Thyroid gland (tissue), 4 donors: Measurements from ENCODE around the gene MUSTN1. TPM values are rescaled to one million over a fixed set of nuclear protein-coding genes. Genes with fewer than 3 reads are reported as not detected.
A peak's percentile ranks its signal among the peaks of the same experiment; 100 is the strongest.

Source experiments
- DNase-seq, 2 donors: peaks; one replicate each; pipeline ENCODE4 v3.0.0-alpha.2; 2019
- H3K27ac ChIP-seq, 3 donors: fragments of 200-600 bp; sonication (generic); 1 replicate in 2 of 3; 2 replicates in 1 of 3; pipeline ENCODE4 v1.5.1; 2016 to 2019; ENCODE audit warnings: mild to moderate bottlenecking in 1 of 3, moderate library complexity in 1 of 3
- H3K27me3 ChIP-seq: fragments of 200-600 bp; sonication (generic); one replicate; pipeline ENCODE4 v1.5.1; 2019
- H3K36me3 ChIP-seq, 2 donors: fragments of 200-600 bp; sonication (generic); one replicate each; pipeline ENCODE4 v1.5.1; 2016 to 2019
- H3K4me1 ChIP-seq, 2 donors: fragments of 200-600 bp; sonication (generic); one replicate each; pipeline ENCODE4 v1.5.1; 2017 to 2019
- H3K4me3 ChIP-seq, 3 donors: fragments of 200-600 bp; sonication (generic); replicated peaks in 1 of 3; 1 replicate in 2 of 3; 2 replicates in 1 of 3; pipeline ENCODE4 v1.5.1; 2016; ENCODE audit warnings: mild to moderate bottlenecking in 1 of 3
- H3K9me3 ChIP-seq: fragments of 200-600 bp; sonication (generic); one replicate; pipeline ENCODE4 v1.5.1; 2017
- POLR2A ChIP-seq, 2 donors: fragments of 450-650 bp; IDR thresholded peaks; one replicate each; pipeline ENCODE4 v1.6.1; 2017; ENCODE audit warnings: antibody characterized with exemption in 2 of 2, mild to moderate bottlenecking in 2 of 2, moderate library complexity in 1 of 2
- WGBS, 2 donors: methylation state at CpG; one replicate each; pipeline ENCODE4 v1.1.5; 2017; 5-methylcytosine and 5-hydroxymethylcytosine counted together
- intact Hi-C: fragments of 100-400 bp; cut with DNase I; formaldehyde crosslinking; loops from one replicate; pipeline ENCODE4 v1.15.1; 2023
- total RNA-seq, 4 donors: library from RNA; depleted of rRNA; stranded (reverse); fragments of >200 nt; gene quantifications; one replicate each; pipeline ENCODE4 v1.2.3, GENCODE V29; 2016
- TF ChIP-seq, protein P1 (sequence below), 6 experiments: fragments of 200-600 bp in 3 of 6; fragments of 450-650 bp in 3 of 6; sonication (generic) in 3 of 6; IDR thresholded peaks; one replicate each; pipeline ENCODE4 v1.5.1; 2016 to 2019; ENCODE audit warnings: antibody characterized with exemption in 6 of 6, mild to moderate bottlenecking in 2 of 6, inconsistent platforms in 1 of 6, moderate library complexity in 1 of 6

Gene MUSTN1
- total RNA-seq, 4 donors from 2014 or later = 4.0 to 7.0 (median 6.7) TPM

DNA sequence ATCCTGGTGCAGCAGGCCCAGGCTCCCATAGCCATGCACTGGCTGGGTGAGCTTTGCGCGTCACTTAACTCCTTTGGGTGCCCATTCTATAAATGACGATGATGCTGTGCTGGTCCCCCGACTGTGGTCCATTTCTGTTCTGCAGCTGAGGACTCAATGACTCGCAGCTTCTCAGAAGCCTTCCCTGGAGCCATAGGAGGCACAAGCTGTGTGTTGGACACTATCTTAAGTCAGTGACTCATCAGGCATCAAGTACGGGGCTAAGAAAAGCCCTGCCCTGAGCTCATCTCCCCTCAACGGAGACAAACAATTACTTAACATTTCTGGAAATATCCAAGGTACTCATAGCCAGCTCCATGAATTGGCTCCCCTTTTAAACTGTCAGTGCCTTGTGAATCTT lies 13.8 kb upstream of the MUSTN1 start:
- no peaks in the 10 kb centered on the region for H3K9me3 ChIP-seq
- intact Hi-C loops = no loop called here
- peaks cover 4 to 28% of the 10 kb centered on the region in 2 donors for H3K4me1 ChIP-seq
- no peak overlapping the region for H3K27ac ChIP-seq
- H3K27me3 ChIP-seq = no peaks in the 10 kb centered on the region
- no peak for TF ChIP-seq POLR2A (IDR thresholded peaks at IDR 0.05)
- TF ChIP-seq, protein P1, sequence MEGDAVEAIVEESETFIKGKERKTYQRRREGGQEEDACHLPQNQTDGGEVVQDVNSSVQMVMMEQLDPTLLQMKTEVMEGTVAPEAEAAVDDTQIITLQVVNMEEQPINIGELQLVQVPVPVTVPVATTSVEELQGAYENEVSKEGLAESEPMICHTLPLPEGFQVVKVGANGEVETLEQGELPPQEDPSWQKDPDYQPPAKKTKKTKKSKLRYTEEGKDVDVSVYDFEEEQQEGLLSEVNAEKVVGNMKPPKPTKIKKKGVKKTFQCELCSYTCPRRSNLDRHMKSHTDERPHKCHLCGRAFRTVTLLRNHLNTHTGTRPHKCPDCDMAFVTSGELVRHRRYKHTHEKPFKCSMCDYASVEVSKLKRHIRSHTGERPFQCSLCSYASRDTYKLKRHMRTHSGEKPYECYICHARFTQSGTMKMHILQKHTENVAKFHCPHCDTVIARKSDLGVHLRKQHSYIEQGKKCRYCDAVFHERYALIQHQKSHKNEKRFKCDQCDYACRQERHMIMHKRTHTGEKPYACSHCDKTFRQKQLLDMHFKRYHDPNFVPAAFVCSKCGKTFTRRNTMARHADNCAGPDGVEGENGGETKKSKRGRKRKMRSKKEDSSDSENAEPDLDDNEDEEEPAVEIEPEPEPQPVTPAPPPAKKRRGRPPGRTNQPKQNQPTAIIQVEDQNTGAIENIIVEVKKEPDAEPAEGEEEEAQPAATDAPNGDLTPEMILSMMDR (IDR thresholded peaks at IDR 0.05) = no peak
- H3K36me3 ChIP-seq = peaks cover 0 to 30% of the 10 kb centered on the region in 2 donors
- no peak overlapping the region for H3K4me3 ChIP-seq
- WGBS, 2 donors = 70 to 93% methylated on average over 3 to 6 of the region's 7 CpGs
- DNase-seq = no peak

DNA sequence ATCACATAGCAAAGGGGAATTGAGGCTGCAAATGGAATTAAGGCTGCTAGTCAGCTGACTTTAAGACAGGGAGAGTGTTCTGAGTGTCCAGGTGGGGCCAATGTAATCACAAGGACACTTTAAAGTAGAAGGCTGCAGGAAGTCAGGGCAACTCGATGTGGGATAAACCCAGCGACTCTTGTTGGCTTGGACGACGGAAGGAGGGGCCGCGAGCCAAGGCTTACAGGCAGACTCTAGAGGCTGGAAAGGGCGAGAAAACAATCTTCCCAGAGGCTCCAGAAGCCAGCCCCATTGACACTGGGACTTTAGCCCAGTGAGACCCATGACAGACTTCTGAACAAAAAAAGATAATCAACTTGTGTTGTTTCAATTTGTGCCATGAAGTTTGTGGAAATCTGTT lies 12.9 kb upstream of the MUSTN1 start:
- intact Hi-C loops = no loop called here
- DNase-seq = no peak
- no peak for TF ChIP-seq POLR2A (IDR thresholded peaks at IDR 0.05)
- TF ChIP-seq, protein P1 (IDR thresholded peaks at IDR 0.05) = no peak
- 92 to 93% methylated on average over 7 of the region's 7 CpGs for WGBS, 2 donors
- H3K36me3 ChIP-seq = peaks cover 0 to 30% of the 10 kb centered on the region in 2 donors
- no peaks in the 10 kb centered on the region for H3K9me3 ChIP-seq
- no peaks in the 10 kb centered on the region for H3K27me3 ChIP-seq
- no peak overlapping the region for H3K27ac ChIP-seq
- H3K4me3 ChIP-seq = no peak overlapping the region
- peaks cover 4 to 28% of the 10 kb centered on the region in 2 donors for H3K4me1 ChIP-seq

DNA sequence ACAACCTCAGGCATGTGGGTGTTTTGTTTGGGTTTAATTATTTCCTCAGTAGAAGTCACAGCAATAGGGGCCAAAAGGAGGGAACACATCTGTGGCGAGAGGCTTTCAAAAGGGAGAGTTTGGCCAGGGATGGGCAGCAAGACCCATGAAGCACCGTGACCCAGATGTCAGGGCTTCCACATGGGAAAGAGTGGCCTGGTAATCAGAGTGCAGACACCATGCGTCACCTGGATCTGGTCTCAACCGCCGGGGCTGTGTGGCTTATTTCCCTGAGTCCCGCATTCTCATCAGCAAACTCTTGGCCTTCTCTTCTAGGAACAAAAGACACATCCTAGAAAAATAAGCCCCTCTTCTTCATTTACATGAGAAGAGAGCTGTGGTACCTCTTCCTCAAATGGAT lies 12.4 kb upstream of the MUSTN1 start:
- 96% methylated on average over 6 of the region's 6 CpGs for WGBS, 2 donors
- H3K27ac ChIP-seq = no peak overlapping the region

DNA sequence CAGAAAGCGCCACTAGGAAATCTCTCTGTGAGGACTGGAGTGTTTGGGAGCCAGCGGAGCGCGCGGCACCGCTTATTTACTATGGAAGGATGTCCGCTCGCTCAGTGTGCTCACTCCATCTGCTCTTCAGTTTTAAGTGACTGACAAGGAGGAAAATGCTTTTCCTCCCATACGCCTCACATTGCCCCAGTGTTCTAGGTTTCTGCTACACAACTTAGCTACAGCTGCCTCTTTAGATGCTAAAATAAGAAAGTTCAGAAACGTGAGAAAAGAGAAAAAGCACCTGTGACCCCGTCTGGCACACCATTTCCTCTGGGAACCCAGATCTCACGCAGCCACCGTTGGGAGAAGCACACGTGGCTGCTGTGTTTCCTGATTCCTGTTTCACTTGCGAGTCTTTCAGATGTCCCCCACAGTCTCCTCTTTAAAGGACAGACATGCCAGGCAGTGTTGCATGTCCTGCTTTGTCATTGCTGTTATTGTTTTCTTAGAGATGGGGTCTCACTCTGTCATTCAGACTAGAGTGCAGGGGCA lies 11.7 kb upstream of the MUSTN1 start:
- peak; percentile 60 to 61 for DNase-seq
- TF ChIP-seq POLR2A (IDR thresholded peaks at IDR 0.05) = no peak
- TF ChIP-seq, protein P1 (IDR thresholded peaks at IDR 0.05) = no peak
- Histone ChIP-seq H3K4me3 (no peak overlapping the region), H3K27ac (peak overlapping the region in 1 of 3 donors; percentile 52), H3K9me3 (no peaks in the 10 kb centered on the region), H3K27me3 (no peaks in the 10 kb centered on the region), H3K36me3 (peaks cover 2 to 34% of the 10 kb centered on the region in 2 donors), H3K4me1 (peaks cover 4 to 31% of the 10 kb centered on the region in 2 donors)
- intact Hi-C loops = no loop called here
- WGBS, 2 donors = 66 to 67% methylated on average over 15 of the region's 15 CpGs

More for the DNA sequence above, 12.4 kb upstream of the MUSTN1 start:
- Histone ChIP-seq H3K4me1 (peaks cover 4 to 31% of the 10 kb centered on the region in 2 donors), H3K9me3 (no peaks in the 10 kb centered on the region), H3K4me3 (no peak overlapping the region), H3K27me3 (no peaks in the 10 kb centered on the region), H3K36me3 (peaks cover 0 to 34% of the 10 kb centered on the region in 2 donors)
- no peak for TF ChIP-seq POLR2A (IDR thresholded peaks at IDR 0.05)
- TF ChIP-seq, protein P1 (IDR thresholded peaks at IDR 0.05) = no peak
- DNase-seq = no peak
- intact Hi-C loops = no loop called here

DNA sequence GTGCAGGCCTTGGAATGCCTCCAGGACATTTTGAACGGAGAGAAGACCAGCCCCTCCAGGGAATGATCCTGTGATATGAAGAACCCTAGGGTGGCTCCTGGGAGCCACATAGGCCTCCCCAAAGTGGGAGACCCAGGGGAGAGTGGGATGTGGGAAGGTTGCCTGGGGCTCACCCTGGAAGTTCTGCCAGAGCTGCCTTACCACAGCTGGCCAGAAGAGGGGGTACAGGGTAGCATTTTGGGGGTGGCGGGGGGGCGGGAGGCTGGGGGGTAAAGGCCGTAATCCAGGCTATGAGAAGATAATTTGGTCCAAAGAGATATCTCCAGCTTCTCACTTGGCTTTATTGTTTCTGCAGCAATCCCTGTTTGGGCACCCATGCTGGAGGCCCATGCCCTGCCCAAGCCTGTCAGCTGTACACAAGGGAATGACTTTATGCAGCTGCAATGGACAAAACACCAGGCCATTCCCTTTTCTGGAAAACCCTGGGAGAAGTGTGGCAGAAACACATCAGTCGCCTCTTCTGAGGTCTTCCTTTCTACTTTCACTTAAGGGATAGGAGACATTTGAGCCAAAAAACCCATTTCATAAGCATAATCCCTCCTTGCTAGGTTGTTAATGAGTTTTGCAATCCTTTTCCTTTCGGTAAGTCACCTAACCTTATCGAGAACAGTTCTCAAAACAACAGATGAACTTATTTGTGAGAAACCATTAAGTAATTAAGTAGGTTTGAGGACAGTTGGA lies 11.0 kb upstream of the MUSTN1 start:
- no peaks in the 10 kb centered on the region for H3K27me3 ChIP-seq
- 64 to 71% methylated on average over 5 to 6 of the region's 7 CpGs for WGBS, 2 donors
- H3K4me3 ChIP-seq = no peak overlapping the region
- H3K9me3 ChIP-seq = no peaks in the 10 kb centered on the region
- intact Hi-C loops = no loop called here
- H3K27ac ChIP-seq = peak overlapping the region; percentile 39 to 57 (median 52)
- peaks cover 4 to 31% of the 10 kb centered on the region in 2 donors for H3K4me1 ChIP-seq
- peaks cover 8 to 35% of the 10 kb centered on the region in 2 donors for H3K36me3 ChIP-seq
- TF ChIP-seq, protein P1 (IDR thresholded peaks at IDR 0.05) = peak in 2 of 6 experiments; percentile 38 to 49
- no peak for TF ChIP-seq POLR2A (IDR thresholded peaks at IDR 0.05)
- no peak for DNase-seq
